ENCODE results near the gene PNLDC1. TPM values are rescaled to one million over a fixed set of nuclear protein-coding genes. Genes with fewer than 3 reads are reported as not detected.

The PNLDC1 gene
- total and polyA plus RNA-seq, 9 of the 15 experiments (the other 6 are each of a cell fraction or from before 2014, with no cell fraction given): 0.12 TPM; not detected in 8

DNA sequence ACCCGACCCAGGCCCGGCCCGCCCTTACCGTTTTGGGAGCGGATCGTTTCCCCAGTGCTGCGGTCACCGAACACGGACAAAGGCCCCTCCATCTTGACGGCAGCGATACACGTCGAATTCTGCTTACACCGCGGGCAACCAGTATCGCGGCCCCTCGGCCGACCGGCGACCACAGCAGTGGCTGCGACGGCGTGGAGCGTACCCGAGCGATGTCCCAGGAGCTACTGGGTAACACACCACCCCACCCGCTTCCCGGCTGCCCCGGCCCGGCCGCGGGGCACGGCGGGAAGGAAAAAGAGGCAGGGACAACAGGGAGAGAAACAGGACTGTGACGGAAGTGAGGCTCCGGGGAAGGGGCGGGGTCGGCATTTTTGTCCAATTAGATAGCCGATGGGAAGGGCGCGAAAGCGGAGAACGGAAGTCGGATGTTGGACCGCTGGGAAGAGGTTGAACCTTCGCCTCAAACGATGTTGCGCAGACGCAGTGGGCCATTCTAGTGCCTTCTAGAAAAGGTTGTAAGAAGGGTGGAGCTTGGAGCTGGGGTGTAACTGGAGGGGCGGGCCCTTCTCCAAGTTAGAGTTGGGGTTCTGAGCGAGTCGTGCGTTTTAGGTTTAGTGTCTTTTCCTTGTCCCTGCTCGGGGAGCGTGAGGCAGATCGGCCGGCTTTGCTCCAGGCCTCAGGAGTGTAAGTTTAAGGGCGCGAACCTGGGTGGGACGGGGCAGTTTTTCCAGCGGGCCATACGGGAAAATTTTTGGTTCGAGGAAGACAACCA lies 10.5 kb upstream of the PNLDC1 start, which contains the start of gene TCP1 (continued):
- peak; percentile 41; the same call in 1 of the 2 replicates for TF ChIP-seq ZNF695 (CRISPR knock-in tag; IDR thresholded peaks at IDR 0.05)
- TF ChIP-seq TEAD4 (IDR thresholded peaks at IDR 0.05; ENCODE audit: low read length): no peak; the same call in 1 of the 2 replicates
- peak; percentile 78; the same call in 1 of the 2 replicates for TF ChIP-seq TEAD4 (CRISPR knock-in tag; IDR thresholded peaks at IDR 0.05; ENCODE audit: borderline replicate concordance)
- TF ChIP-seq, protein P1, sequence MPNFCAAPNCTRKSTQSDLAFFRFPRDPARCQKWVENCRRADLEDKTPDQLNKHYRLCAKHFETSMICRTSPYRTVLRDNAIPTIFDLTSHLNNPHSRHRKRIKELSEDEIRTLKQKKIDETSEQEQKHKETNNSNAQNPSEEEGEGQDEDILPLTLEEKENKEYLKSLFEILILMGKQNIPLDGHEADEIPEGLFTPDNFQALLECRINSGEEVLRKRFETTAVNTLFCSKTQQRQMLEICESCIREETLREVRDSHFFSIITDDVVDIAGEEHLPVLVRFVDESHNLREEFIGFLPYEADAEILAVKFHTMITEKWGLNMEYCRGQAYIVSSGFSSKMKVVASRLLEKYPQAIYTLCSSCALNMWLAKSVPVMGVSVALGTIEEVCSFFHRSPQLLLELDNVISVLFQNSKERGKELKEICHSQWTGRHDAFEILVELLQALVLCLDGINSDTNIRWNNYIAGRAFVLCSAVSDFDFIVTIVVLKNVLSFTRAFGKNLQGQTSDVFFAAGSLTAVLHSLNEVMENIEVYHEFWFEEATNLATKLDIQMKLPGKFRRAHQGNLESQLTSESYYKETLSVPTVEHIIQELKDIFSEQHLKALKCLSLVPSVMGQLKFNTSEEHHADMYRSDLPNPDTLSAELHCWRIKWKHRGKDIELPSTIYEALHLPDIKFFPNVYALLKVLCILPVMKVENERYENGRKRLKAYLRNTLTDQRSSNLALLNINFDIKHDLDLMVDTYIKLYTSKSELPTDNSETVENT (CRISPR knock-in tag; IDR thresholded peaks at IDR 0.05): peak; percentile 78
- TF ChIP-seq HSF4 (CRISPR knock-in tag; IDR thresholded peaks at IDR 0.05; ENCODE audit: borderline replicate concordance): peak; percentile 73; the same call in 1 of the 2 replicates
- TF ChIP-seq SIRT6 (IDR thresholded peaks at IDR 0.05; ENCODE audit: low read depth, low read length): no peak
- no peak for TF ChIP-seq PURB (CRISPR knock-in tag; IDR thresholded peaks at IDR 0.05; ENCODE audit: low read depth)
- TF ChIP-seq XRCC3 (IDR thresholded peaks at IDR 0.05): no peak
- TF ChIP-seq, protein P2, sequence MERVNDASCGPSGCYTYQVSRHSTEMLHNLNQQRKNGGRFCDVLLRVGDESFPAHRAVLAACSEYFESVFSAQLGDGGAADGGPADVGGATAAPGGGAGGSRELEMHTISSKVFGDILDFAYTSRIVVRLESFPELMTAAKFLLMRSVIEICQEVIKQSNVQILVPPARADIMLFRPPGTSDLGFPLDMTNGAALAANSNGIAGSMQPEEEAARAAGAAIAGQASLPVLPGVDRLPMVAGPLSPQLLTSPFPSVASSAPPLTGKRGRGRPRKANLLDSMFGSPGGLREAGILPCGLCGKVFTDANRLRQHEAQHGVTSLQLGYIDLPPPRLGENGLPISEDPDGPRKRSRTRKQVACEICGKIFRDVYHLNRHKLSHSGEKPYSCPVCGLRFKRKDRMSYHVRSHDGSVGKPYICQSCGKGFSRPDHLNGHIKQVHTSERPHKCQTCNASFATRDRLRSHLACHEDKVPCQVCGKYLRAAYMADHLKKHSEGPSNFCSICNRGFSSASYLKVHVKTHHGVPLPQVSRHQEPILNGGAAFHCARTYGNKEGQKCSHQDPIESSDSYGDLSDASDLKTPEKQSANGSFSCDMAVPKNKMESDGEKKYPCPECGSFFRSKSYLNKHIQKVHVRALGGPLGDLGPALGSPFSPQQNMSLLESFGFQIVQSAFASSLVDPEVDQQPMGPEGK (CRISPR knock-in tag; IDR thresholded peaks at IDR 0.05; ENCODE audit: borderline replicate concordance): peak; percentile 57; the same call in 1 of the 2 replicates
- TF ChIP-seq CCNT2 (IDR thresholded peaks at IDR 0.05; ENCODE audit: borderline replicate concordance, extremely low read depth, insufficient read length, low read depth, low read length): peak; percentile 56
- peak; percentile 83; the same call in 1 of the 2 replicates for TF ChIP-seq RFX7 (CRISPR knock-in tag; IDR thresholded peaks at IDR 0.05)
- TF ChIP-seq TBP (optimal IDR thresholded peaks at IDR 0.05; ENCODE audit: low read depth, low read length): peak; percentile 96
- no peak for TF ChIP-seq ASH1L (IDR thresholded peaks at IDR 0.05; ENCODE audit: borderline replicate concordance, low read depth, partially characterized antibody)
- TF ChIP-seq RFX1 (IDR thresholded peaks at IDR 0.05): no peak
- TF ChIP-seq E2F3 (CRISPR knock-in tag; IDR thresholded peaks at IDR 0.05): 0 out of 2 replicates have a peak, but pooled peaks have one; percentile 61
- TF ChIP-seq HOXB6 (CRISPR knock-in tag; IDR thresholded peaks at IDR 0.05; ENCODE audit: borderline replicate concordance): 0 out of 2 replicates have a peak, but pooled peaks have one; percentile 12
- no peak for TF ChIP-seq NFIX (CRISPR knock-in tag; IDR thresholded peaks at IDR 0.05; ENCODE audit: low read depth)
- no peak for TF ChIP-seq ZNF79 (CRISPR knock-in tag; IDR thresholded peaks at IDR 0.05; ENCODE audit: low read depth)
- no peak for TF ChIP-seq GABPB2 (CRISPR knock-in tag; conservative IDR thresholded peaks at IDR 0.05)
- TF ChIP-seq ZNF75A (CRISPR knock-in tag; IDR thresholded peaks at IDR 0.05): no peak
- TF ChIP-seq SETDB1 (IDR thresholded peaks at IDR 0.05; ENCODE audit: low read length): peak; percentile 70
- TF ChIP-seq TCF3 (CRISPR knock-in tag; IDR thresholded peaks at IDR 0.05): no peak; the same call in 1 of the 2 replicates
- peak; percentile 91 for TF ChIP-seq PHF8 (IDR thresholded peaks at IDR 0.05; ENCODE audit: borderline replicate concordance, low read length)
- no peak for TF ChIP-seq RAD51 (IDR thresholded peaks at IDR 0.05; ENCODE audit: borderline replicate concordance, low read depth)
